Neural cell (in vitro differentiated cells): ENCODE data around the gene UBE2D1.

Experiments
- SMC3 ChIP-seq: fragments of 450-650 bp; conservative IDR thresholded peaks from 2 replicates; pipeline ENCODE4 v1.6.1; 2014; ENCODE audit warnings: antibody characterized with exemption, mild to moderate bottlenecking, moderate library complexity; ENCODE audit not compliant: poor library complexity
- TF ChIP-seq, protein P1 (sequence below): fragments of 450-650 bp; IDR thresholded peaks from 2 replicates; pipeline ENCODE4 v1.5.1; 2014; ENCODE audit warnings: antibody characterized with exemption, mild to moderate bottlenecking, moderate library complexity; ENCODE audit not compliant: poor library complexity, severe bottlenecking

DNA sequence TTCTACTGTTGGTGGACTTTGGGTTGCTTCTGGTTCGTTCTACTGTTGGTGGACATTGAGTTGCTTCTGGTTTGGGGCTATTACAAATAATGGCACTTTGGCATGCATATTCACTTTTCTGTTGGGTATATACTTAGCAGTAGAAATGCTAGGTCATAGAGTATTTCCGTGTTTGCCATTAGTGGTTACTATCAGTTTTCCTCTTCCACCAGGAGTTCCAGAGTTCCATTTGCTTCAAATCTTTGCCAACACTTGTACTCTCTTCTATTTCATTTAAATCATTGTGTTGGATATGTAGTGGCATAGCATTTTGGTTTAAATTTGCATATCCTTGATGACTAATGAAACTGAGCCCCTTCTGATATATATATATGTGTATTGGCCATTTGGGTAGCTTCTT lies 15.2 kb downstream of the UBE2D1 start:
- TF ChIP-seq SMC3, result no peak
- TF ChIP-seq, protein P1, sequence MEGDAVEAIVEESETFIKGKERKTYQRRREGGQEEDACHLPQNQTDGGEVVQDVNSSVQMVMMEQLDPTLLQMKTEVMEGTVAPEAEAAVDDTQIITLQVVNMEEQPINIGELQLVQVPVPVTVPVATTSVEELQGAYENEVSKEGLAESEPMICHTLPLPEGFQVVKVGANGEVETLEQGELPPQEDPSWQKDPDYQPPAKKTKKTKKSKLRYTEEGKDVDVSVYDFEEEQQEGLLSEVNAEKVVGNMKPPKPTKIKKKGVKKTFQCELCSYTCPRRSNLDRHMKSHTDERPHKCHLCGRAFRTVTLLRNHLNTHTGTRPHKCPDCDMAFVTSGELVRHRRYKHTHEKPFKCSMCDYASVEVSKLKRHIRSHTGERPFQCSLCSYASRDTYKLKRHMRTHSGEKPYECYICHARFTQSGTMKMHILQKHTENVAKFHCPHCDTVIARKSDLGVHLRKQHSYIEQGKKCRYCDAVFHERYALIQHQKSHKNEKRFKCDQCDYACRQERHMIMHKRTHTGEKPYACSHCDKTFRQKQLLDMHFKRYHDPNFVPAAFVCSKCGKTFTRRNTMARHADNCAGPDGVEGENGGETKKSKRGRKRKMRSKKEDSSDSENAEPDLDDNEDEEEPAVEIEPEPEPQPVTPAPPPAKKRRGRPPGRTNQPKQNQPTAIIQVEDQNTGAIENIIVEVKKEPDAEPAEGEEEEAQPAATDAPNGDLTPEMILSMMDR, result no peak
